ENCODE results near the gene LPAR1. TPM values are rescaled to one million over a fixed set of nuclear protein-coding genes. Genes with fewer than 3 reads are reported as not detected.

LPAR1 gene
- total RNA-seq, 1 donor from 2014 or later = 0.56 TPM

DNA sequence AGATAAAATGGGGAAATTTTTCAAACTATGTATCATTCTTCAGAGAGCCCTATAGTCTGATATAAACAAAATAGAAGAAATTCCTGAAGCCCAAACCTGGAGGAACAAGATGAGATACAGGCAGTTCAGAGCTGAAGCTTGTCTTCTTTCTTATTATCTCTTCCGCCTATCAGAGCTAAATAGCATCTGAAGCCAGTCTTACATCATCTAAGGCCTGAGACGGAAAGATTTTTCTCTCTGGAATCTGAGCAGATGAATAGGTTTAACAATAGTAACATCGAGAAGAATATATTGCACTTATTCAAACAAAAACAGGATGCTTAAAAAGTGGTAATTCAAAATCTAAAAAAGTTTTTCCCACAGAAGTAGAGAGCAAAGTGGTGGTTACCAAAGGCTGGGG is 59.8 kb downstream of the LPAR1 start:
- TF ChIP-seq CTCF (IDR thresholded peaks at IDR 0.05; ENCODE audit: partially characterized antibody, unreplicated experiment) = no peak

GRCh38 chr9:110977259-110977709 is 61.0 kb downstream of the LPAR1 start:
- Mint-ChIP-seq H3K4me3 (ENCODE audit: unreplicated experiment) (no peak overlapping the region), H3K27me3 (ENCODE audit: unreplicated experiment) (no peaks in the 10 kb centered on the region), H3K4me1 (ENCODE audit: low read depth, unreplicated experiment) (no peaks in the 10 kb centered on the region), H3K36me3 (ENCODE audit: unreplicated experiment) (no peaks in the 10 kb centered on the region), H3K9me3 (ENCODE audit: unreplicated experiment) (no peaks in the 10 kb centered on the region), H3K27ac (ENCODE audit: unreplicated experiment) (no peak overlapping the region)
- DNase-seq = no peak
- no peak for TF ChIP-seq CTCF (IDR thresholded peaks at IDR 0.05; ENCODE audit: partially characterized antibody, unreplicated experiment)

More for the DNA sequence above, 59.8 kb downstream of the LPAR1 start:
- H3K9me3 Mint-ChIP-seq (ENCODE audit: unreplicated experiment) = no peaks in the 10 kb centered on the region
- DNase-seq = no peak
- H3K4me3 Mint-ChIP-seq (ENCODE audit: unreplicated experiment) = no peak overlapping the region
- H3K27ac Mint-ChIP-seq (ENCODE audit: unreplicated experiment) = no peak overlapping the region
- no peaks in the 10 kb centered on the region for H3K4me1 Mint-ChIP-seq (ENCODE audit: low read depth, unreplicated experiment)
- H3K27me3 Mint-ChIP-seq (ENCODE audit: unreplicated experiment) = no peaks in the 10 kb centered on the region
- H3K36me3 Mint-ChIP-seq (ENCODE audit: unreplicated experiment) = no peaks in the 10 kb centered on the region

DNA sequence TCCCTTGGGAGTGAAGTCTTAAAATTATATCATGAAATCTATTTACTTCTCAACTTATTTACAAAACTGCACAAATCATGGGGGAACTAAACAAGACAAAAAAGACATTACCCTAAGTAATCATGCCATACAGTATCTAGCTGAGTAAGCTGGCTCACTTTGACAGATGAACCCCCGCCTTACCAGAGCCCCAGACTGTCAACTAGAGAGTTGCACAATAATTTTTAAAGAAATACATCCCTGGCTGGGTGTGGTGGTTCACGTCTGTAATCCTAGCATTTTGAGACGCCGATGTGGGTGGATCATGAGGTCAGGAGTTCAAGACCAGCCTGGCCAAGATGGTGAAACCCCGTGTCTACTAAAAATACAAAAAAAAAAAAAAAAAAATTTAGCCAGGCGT is 62.3 kb downstream of the LPAR1 start:
- Mint-ChIP-seq H3K27ac (ENCODE audit: unreplicated experiment) (no peak overlapping the region), H3K9me3 (ENCODE audit: unreplicated experiment) (no peaks in the 10 kb centered on the region), H3K4me3 (ENCODE audit: unreplicated experiment) (no peak overlapping the region), H3K4me1 (ENCODE audit: low read depth, unreplicated experiment) (no peaks in the 10 kb centered on the region), H3K36me3 (ENCODE audit: unreplicated experiment) (no peaks in the 10 kb centered on the region), H3K27me3 (ENCODE audit: unreplicated experiment) (no peaks in the 10 kb centered on the region)
- no peak for DNase-seq
- TF ChIP-seq CTCF (IDR thresholded peaks at IDR 0.05; ENCODE audit: partially characterized antibody, unreplicated experiment) = no peak

GRCh38 chr9:110975278-110975677 is 63.0 kb downstream of the LPAR1 start:
- Mint-ChIP-seq H3K27me3 (ENCODE audit: unreplicated experiment) (no peaks in the 10 kb centered on the region), H3K9me3 (ENCODE audit: unreplicated experiment) (no peaks in the 10 kb centered on the region)

GRCh38 chr9:110971705-110972104 is 66.6 kb downstream of the LPAR1 start:
- Mint-ChIP-seq H3K4me3 (ENCODE audit: unreplicated experiment) (no peak overlapping the region), H3K36me3 (ENCODE audit: unreplicated experiment) (no peaks in the 10 kb centered on the region), H3K27me3 (ENCODE audit: unreplicated experiment) (no peaks in the 10 kb centered on the region), H3K9me3 (ENCODE audit: unreplicated experiment) (no peaks in the 10 kb centered on the region), H3K27ac (ENCODE audit: unreplicated experiment) (no peak overlapping the region), H3K4me1 (ENCODE audit: low read depth, unreplicated experiment) (no peaks in the 10 kb centered on the region)
- no peak for TF ChIP-seq CTCF (IDR thresholded peaks at IDR 0.05; ENCODE audit: partially characterized antibody, unreplicated experiment)
- DNase-seq = no peak

More at GRCh38 chr9:110975278-110975677, 63.0 kb downstream of the LPAR1 start:
- Mint-ChIP-seq H3K36me3 (ENCODE audit: unreplicated experiment) (no peaks in the 10 kb centered on the region), H3K4me3 (ENCODE audit: unreplicated experiment) (no peak overlapping the region), H3K27ac (ENCODE audit: unreplicated experiment) (no peak overlapping the region), H3K4me1 (ENCODE audit: low read depth, unreplicated experiment) (no peaks in the 10 kb centered on the region)
- TF ChIP-seq CTCF (IDR thresholded peaks at IDR 0.05; ENCODE audit: partially characterized antibody, unreplicated experiment) = no peak
- DNase-seq = no peak
